VCaP (cell line): ENCODE data around the gene CHD5.

Experiments used
- H3K27ac ChIP-seq: fragments of 450-650 bp; 2 replicates; pipeline ENCODE4 v1.5.1; 2017
- CTCF ChIP-seq: fragments of 450-650 bp; conservative IDR thresholded peaks from 2 replicates; pipeline ENCODE4 v1.5.1; 2017; ENCODE audit warnings: mild to moderate bottlenecking, moderate library complexity

Gene CHD5

GRCh38 chr1:6148497-6149241 lies 31.5 kb downstream of the CHD5 start:
- TF ChIP-seq CTCF = no peak
- H3K27ac ChIP-seq = no peak overlapping the region

GRCh38 chr1:6145864-6146410 lies 34.2 kb downstream of the CHD5 start:
- TF ChIP-seq CTCF = no peak
- no peak overlapping the region for H3K27ac ChIP-seq

- TF ChIP-seq CTCF = no peak
Observed at GRCh38 chr1:6145396-6145750, 34.7 kb downstream of the CHD5 start.

GRCh38 chr1:6144647-6145395 lies 35.3 kb downstream of the CHD5 start:
- no peak for TF ChIP-seq CTCF
- no peak overlapping the region for H3K27ac ChIP-seq

More at GRCh38 chr1:6145396-6145750, 34.7 kb downstream of the CHD5 start:
- H3K27ac ChIP-seq = no peak overlapping the region

- no peak overlapping the region for H3K27ac ChIP-seq
- no peak for TF ChIP-seq CTCF
Observed at GRCh38 chr1:6144175-6144574, 35.9 kb downstream of the CHD5 start.

GRCh38 chr1:6143395-6143794 lies 36.7 kb downstream of the CHD5 start:
- no peak for TF ChIP-seq CTCF
- no peak overlapping the region for H3K27ac ChIP-seq

- H3K27ac ChIP-seq = no peak overlapping the region
- no peak for TF ChIP-seq CTCF
Observed at GRCh38 chr1:6142734-6143133, 37.4 kb downstream of the CHD5 start.
